HG03066 (cell line): Measurements from ENCODE around the gene DNAAF8.

Source experiments
- ATAC-seq: cut with Tn5 transposase; IDR thresholded peaks from one replicate; pipeline ENCODE4 v1.9.1; 2021; ENCODE audit warnings: low read depth; ENCODE audit not compliant: unreplicated experiment

The DNAAF8 gene

DNA sequence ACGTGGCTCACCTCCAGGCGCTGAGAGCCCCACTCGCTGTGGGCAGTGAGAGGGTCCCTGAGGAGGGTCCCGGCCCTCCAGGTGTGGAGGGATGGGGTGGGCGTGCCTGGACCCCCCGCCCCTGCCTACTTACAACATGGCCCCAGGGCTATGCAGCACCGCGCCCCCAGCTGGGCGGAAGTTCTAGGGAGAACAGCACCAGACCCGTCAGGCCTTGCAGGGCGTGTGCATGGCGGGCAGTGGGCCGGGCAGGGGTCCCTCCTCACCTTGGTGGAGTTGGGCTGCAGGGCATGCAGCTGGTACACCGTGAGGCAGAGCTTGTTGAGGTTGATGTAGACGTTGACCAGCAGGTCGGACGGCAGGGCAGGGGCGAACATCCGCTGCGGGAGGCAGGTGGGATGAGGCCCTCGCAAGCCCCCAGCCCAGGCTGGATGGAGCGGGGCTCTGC is 63.5 kb downstream of the DNAAF8 start:
- no peak for ATAC-seq

DNA sequence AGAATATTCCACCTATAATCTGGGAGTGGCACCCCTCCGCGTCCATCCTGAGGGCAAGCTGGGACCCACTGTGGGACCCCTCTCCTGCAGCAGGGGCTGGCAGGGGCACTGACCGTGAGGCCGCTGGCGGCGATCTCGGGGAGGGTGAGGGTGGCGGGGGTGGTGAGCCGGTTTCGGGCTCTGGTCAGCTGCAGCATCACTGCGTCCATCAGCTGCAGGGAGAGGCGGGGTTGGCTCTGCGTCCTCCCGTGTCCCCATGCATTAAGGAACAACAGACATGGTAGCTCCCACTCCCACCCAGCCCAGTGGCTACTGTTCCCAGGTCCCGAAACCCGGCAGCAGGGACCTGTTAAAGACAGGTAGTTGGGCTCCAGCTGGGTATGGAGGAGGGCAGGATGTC is 64.1 kb downstream of the DNAAF8 start:
- no peak for ATAC-seq
